Stomach (tissue), 9 donors: ENCODE results near the gene TSFM. TPM values are rescaled to one million over a fixed set of nuclear protein-coding genes. Genes with fewer than 3 reads are reported as not detected.
"Not testable (repeated sequence)": the region's sequence is repeated elsewhere in the genome, so short reads cannot be mapped to it uniquely, and the experiment has no call there.

ENCODE experiments used
- DNase-seq, 2 donors: peaks; one replicate each; pipeline versions ENCODE4 v3.0.0 to v3.0.0-alpha.2; 2013 to 2019
- H3K27ac ChIP-seq, 5 donors: fragments of 200-600 bp in 4 of 5; sonication (generic) in 4 of 5; one replicate each; pipeline ENCODE4 v1.5.1; 2013 to 2019; ENCODE audit warnings: mild to moderate bottlenecking in 1 of 5, moderate library complexity in 1 of 5
- H3K27me3 ChIP-seq, 3 donors: fragments of 200-600 bp; sonication (generic); one replicate each; pipeline ENCODE4 v1.5.1; 2017 to 2019; ENCODE audit warnings: mixed run types in 1 of 3
- H3K36me3 ChIP-seq, 4 donors: fragments of 200-600 bp; sonication (generic); 1 replicate in 3 of 4; 2 replicates in 1 of 4; pipeline ENCODE4 v1.5.1; 2016 to 2019
- H3K4me1 ChIP-seq, 4 donors: fragments of 200-600 bp; sonication (generic); one replicate each; pipeline ENCODE4 v1.5.1; 2016 to 2019
- H3K4me3 ChIP-seq, 4 donors: fragments of 200-600 bp; sonication (generic) in 3 of 4; one replicate each; pipeline ENCODE4 v1.5.1; 2016 to 2019; ENCODE audit warnings: mild to moderate bottlenecking in 1 of 4
- H3K9me3 ChIP-seq, 4 donors: fragments of 200-600 bp; sonication (generic); one replicate each; pipeline ENCODE4 v1.5.1; 2016 to 2019
- CTCF ChIP-seq, 7 experiments: fragments of 450-650 bp in 4 of 7; fragments of 200-600 bp in 3 of 7; sonication (generic) in 3 of 7; IDR thresholded peaks; one replicate each; pipeline ENCODE4 v1.5.1; 2016 to 2019; ENCODE audit warnings: antibody characterized with exemption in 7 of 7, control low read depth in 2 of 7, mild to moderate bottlenecking in 1 of 7
- EP300 ChIP-seq: sonication (generic); formaldehyde crosslinking; IDR thresholded peaks from one replicate; pipeline ENCODE4 v1.6.1; 2017; ENCODE audit warnings: antibody characterized with exemption
- POLR2A ChIP-seq, 4 donors: fragments of 450-650 bp; IDR thresholded peaks; one replicate each; pipeline ENCODE4 v1.6.1; 2016; ENCODE audit warnings: antibody characterized with exemption in 4 of 4, control low read depth in 2 of 4, mild to moderate bottlenecking in 1 of 4, moderate library complexity in 1 of 4
- POLR2AphosphoS5 ChIP-seq, 3 donors: sonication (generic); formaldehyde crosslinking; IDR thresholded peaks; one replicate each; pipeline ENCODE4 v1.6.1; 2016; ENCODE audit warnings: antibody characterized with exemption in 3 of 3
- WGBS, 5 donors: extraction: QIAGEN DNeasy Blood & Tissue Kit in 3 of 5; methylation state at CpG; one replicate each; pipeline versions ENCODE4 v1.1.5 to v1.1.7; 2013 to 2018; 5-methylcytosine and 5-hydroxymethylcytosine counted together
- intact Hi-C: fragments of 100-400 bp; cut with DNase I; formaldehyde crosslinking; loops from one replicate; pipeline ENCODE4 v1.15.1; 2023; ENCODE audit warnings: low total_unique reads
- polyA plus RNA-seq, 3 donors: library from polyadenylated mRNA; stranded (reverse); fragments of 200-250 nt; gene quantifications; one replicate each; pipeline ENCODE4 v1.2.3, GENCODE V29; 2013
- total RNA-seq, 5 donors: library from RNA; depleted of rRNA; stranded (reverse); fragments of >200 nt; gene quantifications; one replicate each; pipeline versions ENCODE4 v1.1.0 to v1.2.3, GENCODE V29; 2014 to 2016
- donor health status: healthy with polysubstance abuse.
- donor health status: Bipolar disorder and iron deficiency.
- donor health status: healthy.

The TSFM gene
- total and polyA plus RNA-seq, 8 donors: 2.3 to 39.3 (median 13.5) TPM

GRCh38 chr12:57769594-57769993 lies 13.0 kb upstream of the TSFM start:
- H3K9me3 ChIP-seq: no peaks in the 10 kb centered on the region
- H3K27me3 ChIP-seq: peaks cover 10 to 31% (median 31%) of the 10 kb centered on the region in 3 donors
- intact Hi-C loops: no loop called here
- TF ChIP-seq EP300: no peak
- peaks cover 0 to 30% (median 23%) of the 10 kb centered on the region in 4 donors for H3K36me3 ChIP-seq
- no peak overlapping the region for H3K4me3 ChIP-seq
- H3K27ac ChIP-seq: no peak overlapping the region
- WGBS, 5 donors: 94 to 98% (median 97%) methylated on average over 10 to 11 of the region's 11 CpGs
- peaks cover 41 to 53% (median 52%) of the 10 kb centered on the region in 4 donors for H3K4me1 ChIP-seq
- DNase-seq: peak in 1 of 2 donors; percentile 9

- Histone ChIP-seq H3K4me3 (peak overlapping the region in 2 of 4 donors; percentile 71 to 80), H3K4me1 (peaks cover 29 to 41% (median 40%) of the 10 kb centered on the region in 4 donors), H3K36me3 (peaks cover 0 to 38% (median 31%) of the 10 kb centered on the region in 4 donors), H3K27me3 (peaks cover under 1 to 20% (median 20%) of the 10 kb centered on the region in 3 donors), H3K9me3 (no peaks in the 10 kb centered on the region), H3K27ac (peak overlapping the region in 1 of 5 donors; percentile 92)
- DNase-seq: peak in 1 of 2 donors; percentile 23
- 77 to 93% (median 88%) methylated on average over 3 to 4 of the region's 4 CpGs for WGBS, 5 donors
- intact Hi-C loops: no loop called here
- TF ChIP-seq CTCF (IDR thresholded peaks at IDR 0.05) (no peak), POLR2AphosphoS5 (IDR thresholded peaks at IDR 0.05) (no peak), EP300 (no peak), POLR2A (IDR thresholded peaks at IDR 0.05) (no peak)
Observed at GRCh38 chr12:57770734-57771133, 11.9 kb upstream of the TSFM start.

DNA sequence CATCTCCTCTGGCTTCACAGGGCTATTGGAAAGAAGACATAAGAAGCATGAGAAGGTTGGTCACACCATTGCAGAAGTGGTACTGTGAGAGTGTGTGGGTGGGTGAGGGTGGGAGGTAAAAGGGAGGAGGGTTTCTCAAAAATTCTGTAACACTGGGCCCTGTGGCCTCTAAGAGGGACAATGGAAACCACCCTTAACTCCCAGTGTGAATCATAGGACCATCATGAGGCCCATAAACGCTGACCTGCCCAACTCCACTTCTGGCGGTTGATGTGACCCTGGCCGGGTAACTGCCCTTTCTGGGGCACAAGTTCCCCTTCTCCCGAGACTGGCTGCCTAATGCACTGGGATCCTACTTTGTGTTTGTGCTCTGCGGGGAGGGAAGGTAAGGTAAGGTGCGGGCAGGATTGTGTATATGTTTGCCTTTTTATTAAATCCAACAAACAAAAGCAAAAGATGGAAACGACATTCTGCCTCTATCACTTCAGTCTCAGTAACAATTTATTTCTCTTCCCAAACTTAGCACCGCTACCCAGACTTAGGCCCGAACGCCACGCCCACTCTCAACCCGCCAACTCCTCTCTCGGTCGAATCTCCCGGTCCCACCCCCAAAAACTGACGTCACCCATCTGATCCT lies 11.2 kb upstream of the TSFM start:
- Histone ChIP-seq H3K9me3 (no peaks in the 10 kb centered on the region), H3K4me1 (peaks cover 23 to 35% (median 34%) of the 10 kb centered on the region in 4 donors), H3K27me3 (peaks cover 0 to 14% (median 14%) of the 10 kb centered on the region in 3 donors), H3K4me3 (peak overlapping the region; percentile 57 to 95 (median 76)), H3K36me3 (peaks cover 0 to 44% (median 37%) of the 10 kb centered on the region in 4 donors), H3K27ac (peak overlapping the region; percentile 92 to 96 (median 93))
- DNase-seq: peak; percentile 81 to 97
- TF ChIP-seq CTCF (IDR thresholded peaks at IDR 0.05) (no peak), POLR2AphosphoS5 (IDR thresholded peaks at IDR 0.05) (no peak), POLR2A (IDR thresholded peaks at IDR 0.05) (no peak), EP300 (no peak)
- intact Hi-C loops: no loop called here
- WGBS, 5 donors: 1 to 2% (median 2%) methylated on average over 16 of the region's 16 CpGs

- intact Hi-C loops: no loop called here
- peak within 1 kb of the TSS; percentile 57 to 95 (median 76) for H3K4me3 ChIP-seq
- peaks cover 0 to 44% (median 37%) of the 10 kb centered on the region in 4 donors for H3K36me3 ChIP-seq
- peak within 1 kb of the TSS; percentile 92 to 96 (median 93) for H3K27ac ChIP-seq
- peaks cover 17 to 29% (median 28%) of the 10 kb centered on the region in 4 donors for H3K4me1 ChIP-seq
- 0 to 1% (median 0%) methylated on average over 24 to 28 of the region's 28 CpGs for WGBS, 5 donors
- H3K27me3 ChIP-seq: peaks cover 0 to 8% (median 8%) of the 10 kb centered on the region in 3 donors
- H3K9me3 ChIP-seq: no peaks in the 10 kb centered on the region
- DNase-seq: peak; percentile 95 to 99
- TF ChIP-seq POLR2AphosphoS5 (IDR thresholded peaks at IDR 0.05) (peak; percentile 41 to 92 (median 62)), EP300 (no peak)
Observed at GRCh38 chr12:57771873-57772428, 10.6 kb upstream of the TSFM start, which contains the start of gene METTL1. TSS of gene METTL1 (minus strand) at chr12:57772105. CDS start at chr12:57772083, 22 bp downstream.

DNA sequence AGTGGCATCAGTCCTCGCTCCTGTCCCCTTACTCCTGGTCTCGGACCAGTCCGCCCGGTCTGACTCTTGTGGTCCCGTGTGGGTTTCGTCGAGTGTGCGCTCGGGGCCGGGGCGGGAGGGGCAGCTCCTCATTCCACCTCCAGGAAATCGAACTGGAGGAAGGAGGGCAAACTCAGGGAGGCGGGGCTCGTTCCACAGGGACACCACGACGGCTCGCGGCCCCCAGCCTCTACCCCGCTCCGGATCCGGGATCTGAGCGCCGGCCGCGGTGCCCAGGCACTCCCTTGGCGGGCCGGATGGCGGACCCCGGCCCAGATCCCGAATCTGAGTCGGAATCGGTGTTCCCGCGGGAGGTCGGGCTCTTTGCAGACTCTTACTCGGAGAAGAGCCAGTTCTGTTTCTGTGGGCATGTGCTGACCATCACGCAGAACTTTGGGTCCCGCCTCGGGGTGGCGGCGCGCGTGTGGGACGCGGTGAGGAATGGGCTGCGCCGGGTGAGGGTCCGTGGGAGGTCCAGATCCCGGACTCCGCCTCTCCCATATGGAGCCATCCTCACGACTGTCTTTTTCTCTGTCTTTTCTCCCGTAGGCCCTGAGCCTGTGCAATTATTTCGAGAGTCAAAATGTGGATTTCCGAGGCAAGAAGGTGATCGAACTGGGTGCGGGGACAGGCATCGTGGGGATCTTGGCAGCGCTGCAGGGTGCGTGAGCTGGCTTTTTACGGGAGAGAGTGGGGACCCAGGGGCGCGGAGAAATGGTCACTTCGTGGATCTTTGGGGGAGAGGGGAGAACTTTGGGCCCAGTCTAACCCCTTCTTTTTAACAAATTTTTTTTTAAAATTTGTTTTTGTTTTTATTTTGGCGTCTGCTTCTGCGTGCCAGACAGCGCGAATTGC lies 9.9 kb upstream of the TSFM start, which contains the start of gene EEF1AKMT3:
Gene EEF1AKMT3, plus strand, starts transcription at position 186 of the 894 bp plus-strand sequence. Its CDS starts 111 bp downstream, at position 297.
- 1 to 3% (median 2%) methylated on average over 33 to 67 of the region's 67 CpGs for WGBS, 5 donors
- TF ChIP-seq POLR2AphosphoS5 (IDR thresholded peaks at IDR 0.05) (no peak), POLR2A (IDR thresholded peaks at IDR 0.05) (no peak), EP300 (no peak), CTCF (IDR thresholded peaks at IDR 0.05) (no peak)
- Histone ChIP-seq H3K27ac (peak within 1 kb of the TSS; percentile 92 to 96 (median 93)), H3K27me3 (peaks cover 0 to under 1% (median under 1%) of the 10 kb centered on the region in 3 donors), H3K4me1 (peaks cover 15 to 27% (median 24%) of the 10 kb centered on the region in 4 donors), H3K36me3 (peaks cover 0 to 44% (median 37%) of the 10 kb centered on the region in 4 donors), H3K4me3 (peak within 1 kb of the TSS; percentile 57 to 95 (median 76)), H3K9me3 (no peaks in the 10 kb centered on the region)
- DNase-seq: peak; percentile 70 to 83
- intact Hi-C loops: no loop called here

DNA sequence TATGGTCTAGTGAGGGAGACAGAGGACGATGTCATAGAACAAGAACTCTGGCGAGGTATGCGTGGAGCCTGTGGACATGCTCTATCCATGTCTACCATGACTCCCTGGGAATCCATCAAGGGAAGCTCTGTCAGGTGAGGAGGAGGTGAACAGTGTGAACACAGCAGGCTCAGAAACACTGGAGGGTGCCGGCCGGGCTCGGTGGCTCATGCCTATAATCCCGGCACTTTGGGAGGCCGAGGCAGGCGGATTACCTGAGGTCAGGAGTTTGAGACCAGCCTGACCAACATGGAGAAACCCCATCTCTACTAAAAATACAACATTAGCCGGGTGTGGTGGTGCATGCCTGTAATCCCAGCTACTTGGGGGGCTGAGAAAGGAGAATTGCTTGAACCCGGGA lies 8.0 kb upstream of the TSFM start:
- intact Hi-C loops: not testable (repeated sequence)
- 93 to 98% (median 96%) methylated on average over 11 of the region's 11 CpGs for WGBS, 5 donors

More for the DNA sequence above, 8.0 kb upstream of the TSFM start:
- peaks cover 15 to 27% (median 24%) of the 10 kb centered on the region in 4 donors for H3K4me1 ChIP-seq
- not testable (repeated sequence) for H3K9me3 ChIP-seq, H3K4me3 ChIP-seq, H3K27ac ChIP-seq, DNase-seq, H3K27me3 ChIP-seq
- peaks cover 0 to 30% (median 21%) of the 10 kb centered on the region in 4 donors for H3K36me3 ChIP-seq
